HG02938 (cell line): ENCODE measurements around the gene DNASE2B.

Source experiments
- ATAC-seq: cut with Tn5 transposase; IDR thresholded peaks from one replicate; pipeline ENCODE4 v1.9.1; 2021; ENCODE audit warnings: mild to moderate bottlenecking, moderate library complexity; ENCODE audit not compliant: unreplicated experiment

Gene DNASE2B

DNA sequence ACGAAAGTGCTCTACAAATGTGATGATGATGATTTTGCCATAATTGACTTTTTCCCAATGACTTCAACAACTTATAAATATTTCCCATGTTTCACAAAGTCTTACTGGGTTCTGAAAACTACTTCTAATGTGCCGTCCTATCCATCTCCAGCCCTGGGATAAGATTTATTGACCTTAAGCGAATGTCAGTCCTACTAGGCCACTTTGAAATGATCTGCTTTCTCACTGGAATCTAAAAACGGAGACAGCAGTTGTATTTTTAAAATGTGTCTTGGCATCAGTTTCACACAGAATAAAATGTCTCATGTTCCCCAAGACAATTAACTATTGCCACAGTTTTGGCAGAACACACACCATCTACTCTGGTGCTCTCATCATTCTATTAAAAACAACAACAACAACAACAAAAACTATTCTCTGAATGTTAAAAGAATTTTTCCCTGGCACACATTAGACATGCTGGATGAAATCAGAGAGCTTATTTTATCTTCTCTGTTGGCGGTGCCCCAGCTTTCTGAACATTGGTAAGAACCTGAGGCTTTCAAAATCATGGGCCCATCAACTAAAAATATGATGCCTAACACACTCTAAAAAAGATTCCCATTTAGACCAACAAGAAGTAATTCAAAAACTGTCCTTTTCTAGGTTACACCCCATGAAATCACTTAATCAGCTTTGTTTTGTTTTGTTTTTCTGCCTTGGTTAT is 23.1 kb upstream of the DNASE2B start:
- ATAC-seq = no peak

DNA sequence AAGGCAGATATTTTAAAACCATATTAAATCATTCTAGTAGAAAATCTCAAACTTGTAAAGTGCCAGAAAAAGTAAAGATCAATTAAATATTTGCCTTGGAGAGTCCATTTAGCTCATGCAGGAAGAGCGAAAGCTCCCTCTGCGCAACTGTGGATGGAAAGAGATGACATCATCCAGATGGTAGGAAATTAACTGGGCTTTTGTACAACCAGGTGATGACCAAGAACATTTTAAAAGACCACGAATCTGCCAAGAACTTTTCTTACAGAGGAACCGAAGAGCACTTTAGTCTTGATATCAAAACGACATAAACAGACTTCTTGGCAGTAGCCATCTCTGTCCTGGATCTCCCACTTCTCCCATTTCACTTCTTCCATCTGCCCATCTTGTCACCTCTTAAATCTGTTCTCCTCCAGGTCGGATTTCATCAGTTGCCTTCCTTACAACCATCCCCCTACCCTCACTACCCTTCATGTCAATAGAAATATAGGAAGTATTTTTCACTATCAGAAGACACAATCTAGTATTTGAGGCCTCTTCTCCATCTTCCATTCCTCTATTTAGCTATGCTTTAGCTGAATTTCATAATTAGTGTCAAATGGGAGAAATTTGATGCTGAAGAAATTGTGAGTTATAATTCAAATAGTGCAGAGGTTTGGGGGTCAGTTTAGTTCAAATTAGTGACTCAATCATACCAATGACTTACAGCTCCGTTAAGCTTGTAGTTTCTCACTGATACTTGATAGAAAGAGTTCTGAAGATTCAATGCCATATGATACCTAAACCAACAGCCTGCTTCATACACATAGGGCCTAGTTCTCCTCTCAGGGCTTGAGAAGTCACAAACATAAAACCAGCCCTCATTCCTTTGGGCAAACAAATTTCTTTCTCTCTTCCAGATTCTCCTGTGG is 22.0 kb upstream of the DNASE2B start:
- no peak for ATAC-seq

DNA sequence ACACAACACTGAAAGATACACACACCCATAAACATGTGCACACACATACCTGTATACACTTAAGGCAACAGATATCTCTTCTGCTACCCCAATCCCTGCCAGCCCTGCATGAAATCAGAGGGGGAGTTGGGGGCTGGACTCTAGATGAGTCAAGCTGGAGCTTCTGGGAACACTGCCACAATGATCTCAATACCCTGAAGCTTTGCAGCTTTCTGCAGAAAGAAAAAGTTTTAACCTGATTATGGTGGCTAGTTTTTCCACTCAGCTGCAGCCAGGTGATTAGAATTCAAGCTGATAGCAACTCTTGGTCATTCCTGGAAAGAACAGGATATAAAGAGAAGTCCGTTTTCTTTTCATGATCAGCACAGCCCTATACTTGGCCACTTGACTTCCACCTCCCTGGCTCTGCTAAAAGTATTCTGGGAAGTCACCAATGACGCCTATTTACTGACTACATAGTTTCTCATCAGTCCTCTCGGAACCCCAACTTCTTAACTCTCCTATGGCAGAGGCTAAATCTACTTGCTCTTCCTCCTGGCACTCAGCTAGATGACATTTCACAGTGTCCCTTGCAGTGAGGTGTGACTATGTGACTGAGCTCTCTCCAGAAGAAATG is 20.7 kb upstream of the DNASE2B start:
- ATAC-seq = no peak

DNA sequence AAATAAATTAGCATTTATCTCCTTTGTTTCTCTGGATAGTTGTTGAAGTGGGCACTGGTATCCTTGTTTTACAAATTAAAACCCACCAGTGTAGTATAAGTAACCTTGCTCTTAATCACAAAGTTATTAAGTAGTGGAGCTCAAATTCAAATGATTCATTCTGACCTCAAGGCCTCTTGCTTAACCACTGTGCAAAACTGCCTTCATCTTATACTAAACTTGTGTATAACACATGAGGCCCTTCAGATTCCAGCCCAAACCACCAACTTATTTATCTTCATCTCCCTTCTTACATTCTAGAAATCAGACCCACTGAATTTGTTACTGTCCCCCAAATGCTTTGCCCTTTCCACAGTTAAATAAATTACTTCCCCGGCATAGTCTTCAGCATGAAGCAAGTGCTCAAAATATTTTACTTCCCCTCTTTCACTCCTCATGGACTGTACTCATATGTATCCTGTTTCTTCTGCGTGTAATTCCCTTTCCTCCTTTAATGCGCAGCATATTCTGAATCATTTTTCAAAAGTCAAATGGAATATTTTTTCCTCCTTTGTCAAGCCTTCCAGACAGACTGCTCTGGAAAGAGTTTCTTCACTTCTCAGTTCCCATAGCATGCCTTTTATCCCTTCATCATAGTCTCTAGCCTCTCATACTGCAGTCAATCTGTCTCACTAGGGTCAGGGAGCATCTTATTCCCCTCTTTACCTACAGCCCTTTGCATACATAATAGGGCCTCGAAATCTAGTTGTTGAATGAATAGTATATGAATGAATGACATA is 19.0 kb upstream of the DNASE2B start:
- ATAC-seq = no peak

DNA sequence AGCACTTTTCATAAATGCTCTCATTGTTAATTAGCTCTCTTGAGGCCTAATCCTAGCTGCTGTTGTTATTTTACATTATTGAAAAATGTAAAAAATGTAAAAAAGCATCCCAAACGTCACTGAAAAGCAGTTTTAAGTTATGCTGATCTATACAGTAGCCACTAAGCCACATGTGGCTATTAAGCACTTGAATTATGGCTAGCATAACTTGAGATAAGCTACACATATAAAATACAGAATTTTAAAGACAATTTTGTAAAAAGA is 18.4 kb upstream of the DNASE2B start:
- no peak for ATAC-seq

DNA sequence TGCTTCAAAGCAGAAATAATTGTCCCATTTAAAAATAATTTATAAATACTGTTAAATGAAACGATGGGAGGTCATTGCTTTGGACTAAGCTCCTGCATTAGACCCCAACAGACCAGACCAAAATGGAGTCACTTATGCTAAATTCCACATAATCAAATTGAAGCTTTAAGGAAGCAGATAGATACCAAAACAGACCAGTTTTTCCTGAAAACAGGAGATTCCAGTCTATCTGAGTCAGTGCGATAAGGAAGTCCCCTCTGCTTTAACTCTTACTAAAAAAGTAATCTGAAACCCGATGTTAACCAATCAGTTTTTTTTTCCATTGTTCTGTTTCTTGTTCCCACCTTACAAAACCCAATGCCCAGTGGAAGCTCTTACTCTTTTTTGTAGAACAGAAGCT is 16.2 kb upstream of the DNASE2B start:
- ATAC-seq = no peak

DNA sequence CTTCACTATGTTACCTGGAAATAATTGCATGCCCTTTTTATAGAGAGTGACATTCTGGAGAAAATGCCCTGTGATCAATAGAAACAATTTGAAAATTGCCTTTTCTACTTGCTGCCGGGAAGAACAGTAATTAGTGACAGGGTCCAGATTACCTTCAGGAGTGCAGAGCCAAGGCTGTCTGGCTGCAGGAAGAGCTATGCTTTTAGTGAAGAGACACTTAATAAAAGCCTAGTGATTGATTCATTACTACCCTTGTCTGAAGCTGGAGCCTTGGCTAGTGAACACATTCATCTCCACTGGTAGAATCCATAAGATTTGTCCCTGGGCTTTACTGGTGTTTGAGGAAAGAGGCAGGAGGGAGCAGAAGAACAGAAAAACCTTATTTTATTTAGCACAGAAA is 12.9 kb upstream of the DNASE2B start:
- no peak for ATAC-seq

DNA sequence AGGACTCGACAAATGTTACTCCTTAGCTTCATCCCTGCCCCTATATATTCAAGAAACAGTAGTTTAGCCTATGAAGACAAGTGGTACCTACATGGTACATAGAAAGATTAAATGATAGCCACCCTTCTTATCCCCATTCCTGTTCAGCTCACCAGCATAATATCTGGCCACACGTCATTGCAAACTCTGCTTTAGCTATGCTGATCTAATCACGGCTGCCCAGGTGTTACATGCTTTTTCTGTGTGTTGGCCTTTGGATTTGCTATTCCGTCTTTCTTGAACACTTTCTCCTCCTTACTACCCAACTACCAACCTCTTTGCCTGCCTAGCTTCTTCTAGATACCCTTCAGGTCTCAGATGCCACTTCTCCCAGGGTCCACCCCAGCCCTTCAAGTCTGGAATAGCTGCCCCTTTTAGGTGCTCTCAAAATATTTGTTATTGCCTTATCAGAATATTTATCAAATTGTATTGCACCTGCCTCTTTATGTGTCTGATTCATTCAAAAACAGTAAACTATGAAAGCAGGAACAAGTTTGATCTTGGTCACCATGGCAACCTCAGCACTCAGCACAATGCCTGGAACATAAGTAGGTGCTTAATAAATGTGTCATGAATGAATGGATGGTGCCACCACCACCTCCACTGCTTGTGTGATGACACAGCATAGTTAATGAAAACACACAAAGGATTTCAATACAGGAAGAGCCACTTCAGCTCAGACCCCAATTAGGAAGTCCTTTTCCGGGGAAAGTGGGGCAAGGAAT is 11.4 kb upstream of the DNASE2B start:
- ATAC-seq = no peak

DNA sequence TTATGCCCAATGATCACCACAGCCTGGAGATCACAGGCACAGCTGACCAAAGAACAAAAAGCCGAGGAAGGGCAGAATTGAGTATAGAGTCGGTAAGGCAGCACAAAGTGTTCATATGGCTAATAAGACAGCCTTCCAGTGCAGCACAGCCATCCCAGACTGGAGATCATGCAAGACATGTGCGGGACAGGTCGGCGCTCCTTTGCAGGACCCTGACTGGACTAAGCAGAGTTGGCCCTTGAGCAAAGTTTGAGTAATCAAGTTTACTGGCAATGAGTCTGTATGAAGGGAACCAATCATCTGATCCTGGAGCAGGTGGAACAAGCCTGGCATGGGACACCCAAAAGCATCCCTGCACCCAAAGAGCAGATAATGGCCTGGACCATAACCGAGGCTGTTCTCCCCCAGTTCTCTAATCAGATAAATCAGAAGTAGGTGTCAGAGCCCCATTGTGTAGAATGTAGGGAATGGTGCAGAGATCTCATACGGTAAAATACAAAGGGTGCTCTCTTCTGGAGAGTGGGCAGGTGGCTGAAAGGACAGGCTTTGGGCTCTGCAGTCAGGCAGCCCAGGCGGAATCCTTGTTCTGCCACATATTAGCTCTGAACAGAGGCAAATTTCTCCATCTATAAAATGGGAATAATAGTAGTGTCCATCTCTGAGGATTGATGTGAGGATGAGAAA is 10.7 kb upstream of the DNASE2B start:
- ATAC-seq = no peak

DNA sequence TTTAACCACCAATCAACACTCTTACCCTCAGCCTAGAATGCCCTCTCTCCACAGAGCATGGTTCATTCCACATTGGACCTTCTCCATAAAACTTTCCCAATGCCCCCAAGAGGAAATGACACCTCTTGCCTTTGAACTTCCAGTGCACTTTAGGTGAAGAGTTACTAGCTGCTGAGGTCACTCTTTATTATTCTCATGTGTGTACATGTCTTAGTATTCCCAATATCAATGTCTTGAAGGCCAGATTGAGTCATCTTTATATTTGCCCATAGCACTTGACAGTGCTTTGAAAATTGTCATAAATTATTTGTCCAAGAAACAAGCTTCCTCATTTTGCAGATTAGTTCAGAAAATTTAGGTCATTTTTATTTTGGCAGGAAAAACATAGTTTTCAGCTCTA is 8.1 kb upstream of the DNASE2B start:
- no peak for ATAC-seq

DNA sequence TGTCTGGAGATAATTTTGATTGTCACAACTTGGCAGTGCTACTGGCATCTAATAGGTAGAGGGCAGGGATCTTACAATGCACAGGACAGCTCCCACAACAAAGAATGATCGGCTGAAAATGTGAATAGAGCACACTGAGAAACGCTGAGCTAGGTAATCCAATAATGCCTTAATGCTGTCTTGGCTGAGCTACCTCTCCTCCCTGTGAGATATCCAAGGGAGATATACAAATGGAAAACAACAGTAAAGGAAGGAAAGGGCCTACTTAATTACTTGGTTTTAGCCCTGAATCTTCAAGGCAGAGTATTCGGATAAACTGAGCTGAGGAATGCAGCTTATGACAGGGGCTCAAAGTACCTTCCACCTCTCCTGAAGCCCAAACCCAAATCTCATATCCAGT is 2.9 kb downstream of the DNASE2B start:
- no peak for ATAC-seq

DNA sequence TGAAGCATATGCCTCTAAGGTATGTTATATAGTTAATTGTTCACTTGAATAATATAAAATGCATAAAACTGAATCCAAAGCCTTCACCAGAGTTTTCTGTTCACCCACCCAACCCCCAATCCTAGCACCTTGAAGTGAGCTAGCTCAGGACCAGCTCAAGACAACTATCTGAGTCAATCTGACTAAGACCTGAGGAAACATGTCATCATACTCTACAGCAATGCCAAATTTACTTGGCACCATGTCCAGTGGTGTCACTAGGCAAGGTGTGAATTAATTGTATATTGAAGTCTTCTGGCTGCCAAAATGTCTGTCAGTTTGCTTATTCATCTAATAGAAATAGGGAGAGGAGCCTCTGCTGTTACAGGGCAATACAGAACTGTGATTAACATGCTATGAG is 3.8 kb downstream of the DNASE2B start:
- no peak for ATAC-seq

DNA sequence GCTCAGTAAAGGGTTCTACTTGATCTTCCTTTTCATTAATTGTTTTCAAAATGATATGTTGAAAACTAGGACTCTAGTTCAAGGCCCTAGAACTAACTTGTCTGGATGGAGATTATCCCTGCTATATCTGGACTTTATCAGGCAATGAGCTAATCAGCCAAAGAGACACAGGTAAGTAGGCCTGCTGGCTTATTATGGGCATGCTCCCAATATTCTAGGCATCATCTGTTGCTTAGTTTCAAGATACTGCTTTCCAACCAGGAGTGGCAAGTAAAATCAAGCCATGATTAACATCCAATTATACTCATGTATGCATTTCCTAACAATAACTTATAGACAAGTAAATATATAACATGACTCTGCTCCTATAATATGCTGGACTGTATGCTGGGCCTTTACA is 4.2 kb downstream of the DNASE2B start:
- no peak for ATAC-seq

DNA sequence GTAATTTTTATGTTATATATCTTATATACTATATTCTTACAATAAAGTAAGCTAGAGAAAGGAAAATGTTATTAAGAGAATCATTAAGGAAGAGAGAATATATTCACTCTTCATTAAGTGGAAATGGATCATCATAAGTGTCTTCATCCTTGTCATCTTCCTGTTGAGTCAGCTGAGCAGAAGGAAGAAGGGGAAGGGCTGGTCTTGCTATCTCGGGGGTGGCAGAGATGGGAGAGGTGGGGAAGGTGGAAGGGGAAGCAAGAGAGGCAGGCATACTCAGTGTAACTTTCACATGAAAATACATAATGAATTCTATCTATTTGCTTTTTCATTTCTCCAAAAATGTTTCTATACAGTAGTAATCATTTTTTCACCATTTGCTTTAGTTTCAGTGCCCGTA is 5.1 kb downstream of the DNASE2B start:
- ATAC-seq = no peak

DNA sequence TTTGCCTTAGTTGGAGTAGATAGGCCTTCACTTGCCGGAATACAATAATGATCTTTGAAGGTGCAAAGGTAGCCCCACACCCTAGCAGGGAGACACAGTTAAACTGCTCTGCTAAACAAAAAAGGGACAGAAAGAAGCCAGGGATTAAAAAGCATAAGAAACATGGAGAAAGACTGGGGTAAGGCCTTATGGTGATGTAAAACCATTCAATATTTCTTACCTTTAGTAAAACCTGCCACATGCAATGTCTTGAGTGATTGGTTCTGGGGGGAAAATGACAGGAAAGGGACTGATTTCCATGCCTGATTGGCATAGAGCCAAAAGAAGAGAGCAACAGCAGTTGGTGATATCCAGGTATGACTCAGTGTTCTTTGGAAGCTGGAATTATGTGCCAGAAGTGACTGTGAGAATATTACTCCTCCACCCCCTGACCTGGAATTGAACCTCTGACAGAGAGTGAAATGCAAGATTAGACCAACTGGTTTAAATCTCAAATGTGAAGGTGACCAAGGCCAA is 8.1 kb downstream of the DNASE2B start:
- ATAC-seq = no peak

DNA sequence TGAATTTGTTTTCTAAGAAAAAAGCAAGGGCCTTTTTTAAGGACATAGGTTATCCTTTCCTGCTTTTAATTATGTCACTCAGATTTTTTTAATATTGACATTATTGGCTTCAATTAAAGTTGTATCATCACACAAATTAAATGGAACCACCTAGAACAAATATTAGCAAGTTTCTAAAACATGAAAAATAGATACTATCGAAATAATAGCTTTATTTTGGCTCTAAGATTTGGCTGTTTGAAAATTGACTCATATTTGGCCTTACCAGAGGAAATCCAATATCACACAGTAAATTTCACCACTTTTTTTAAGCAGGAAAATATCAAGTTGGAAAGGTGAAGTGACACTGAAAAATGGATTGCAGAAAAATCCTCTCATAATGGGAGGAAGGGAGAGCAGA is 9.2 kb downstream of the DNASE2B start:
- ATAC-seq = no peak

DNA sequence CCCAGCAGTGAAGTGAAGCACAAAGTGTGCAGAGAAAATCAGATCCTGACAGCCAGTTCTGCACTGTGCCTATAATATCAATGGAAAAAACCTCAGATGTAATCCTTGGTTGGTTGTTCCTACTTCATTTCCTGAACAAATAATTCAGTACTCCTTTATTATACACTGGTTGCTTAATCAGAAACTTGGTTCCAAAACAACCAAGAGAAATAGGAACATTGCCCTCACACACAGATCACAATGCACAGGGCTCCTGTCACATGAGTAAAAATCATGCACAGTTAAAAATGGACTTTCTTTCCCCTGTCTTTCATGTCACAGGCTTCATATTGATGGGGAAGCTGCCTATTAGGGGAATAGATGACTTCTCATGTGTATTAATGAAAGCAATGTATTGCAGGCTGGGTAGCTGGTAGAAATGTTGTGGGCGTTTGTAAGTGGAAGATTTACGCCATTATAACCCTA is 9.7 kb downstream of the DNASE2B start:
- no peak for ATAC-seq

DNA sequence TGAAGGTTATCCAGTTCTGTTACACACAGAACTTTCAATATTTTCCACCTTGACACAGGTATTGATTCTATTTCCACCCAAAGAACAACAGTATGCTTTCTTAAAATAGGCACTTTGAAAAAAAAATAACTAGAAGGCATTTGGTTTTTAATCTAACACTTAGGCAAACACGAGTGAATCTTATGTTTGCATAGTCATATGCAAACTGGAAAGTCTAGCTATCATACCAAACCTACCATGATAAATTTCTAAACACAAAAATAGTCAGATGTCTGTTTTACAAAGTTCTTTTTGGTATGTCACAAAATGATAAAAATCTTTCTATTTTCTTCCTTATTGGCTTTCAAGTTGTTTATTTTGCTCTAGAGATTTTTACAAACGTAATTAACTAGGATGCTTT is 11.6 kb downstream of the DNASE2B start:
- no peak for ATAC-seq

DNA sequence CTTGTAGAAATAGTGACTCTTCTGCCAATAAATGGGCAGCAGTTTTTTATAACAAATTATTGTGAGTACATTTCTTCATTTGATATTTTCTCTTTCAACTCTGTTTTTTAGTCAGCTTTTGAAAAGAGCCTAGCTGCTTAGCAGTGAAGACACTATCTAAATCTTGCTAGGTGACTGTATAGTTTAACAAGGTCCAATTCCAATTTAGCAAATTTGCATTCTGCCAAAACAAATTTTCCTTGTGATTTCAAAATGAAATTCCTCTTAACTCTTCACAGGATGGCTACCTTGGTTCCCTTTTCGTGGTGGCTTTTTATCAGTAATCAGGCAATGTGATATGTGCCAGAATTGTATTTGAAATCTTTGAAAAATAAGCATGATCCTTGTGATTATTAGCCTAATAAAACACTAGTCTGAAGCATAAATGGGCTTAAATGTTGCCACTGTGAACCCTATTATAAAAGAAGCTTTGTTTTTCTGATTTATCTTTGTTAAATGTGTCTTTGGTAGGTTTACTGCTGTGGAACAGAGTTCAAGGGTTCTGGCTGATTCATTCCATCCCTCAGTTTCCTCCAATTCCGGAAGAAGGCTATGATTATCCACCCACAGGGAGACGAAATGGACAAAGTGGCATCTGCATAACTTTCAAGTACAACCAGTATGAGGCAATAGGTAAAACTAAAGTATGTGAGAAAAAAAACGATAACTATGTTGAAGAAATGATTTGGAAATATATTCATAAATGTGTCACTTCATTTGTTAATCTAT is 12.2 kb downstream of the DNASE2B start:
- ATAC-seq = no peak
